ENCODE data around the gene PLCL2. TPM values are rescaled to one million over a fixed set of nuclear protein-coding genes. Genes with fewer than 3 reads are reported as not detected.

Gene PLCL2
- total and polyA plus RNA-seq, 9 donors, result 12.6 to 54.2 (median 24.7) TPM

GRCh38 chr3:17089314-17089700 lies 204.6 kb downstream of the PLCL2 start:
- TF ChIP-seq EP300 (IDR thresholded peaks at IDR 0.05) (no peak), POLR2A (IDR thresholded peaks at IDR 0.05) (no peak)
- TF ChIP-seq, protein P1, sequence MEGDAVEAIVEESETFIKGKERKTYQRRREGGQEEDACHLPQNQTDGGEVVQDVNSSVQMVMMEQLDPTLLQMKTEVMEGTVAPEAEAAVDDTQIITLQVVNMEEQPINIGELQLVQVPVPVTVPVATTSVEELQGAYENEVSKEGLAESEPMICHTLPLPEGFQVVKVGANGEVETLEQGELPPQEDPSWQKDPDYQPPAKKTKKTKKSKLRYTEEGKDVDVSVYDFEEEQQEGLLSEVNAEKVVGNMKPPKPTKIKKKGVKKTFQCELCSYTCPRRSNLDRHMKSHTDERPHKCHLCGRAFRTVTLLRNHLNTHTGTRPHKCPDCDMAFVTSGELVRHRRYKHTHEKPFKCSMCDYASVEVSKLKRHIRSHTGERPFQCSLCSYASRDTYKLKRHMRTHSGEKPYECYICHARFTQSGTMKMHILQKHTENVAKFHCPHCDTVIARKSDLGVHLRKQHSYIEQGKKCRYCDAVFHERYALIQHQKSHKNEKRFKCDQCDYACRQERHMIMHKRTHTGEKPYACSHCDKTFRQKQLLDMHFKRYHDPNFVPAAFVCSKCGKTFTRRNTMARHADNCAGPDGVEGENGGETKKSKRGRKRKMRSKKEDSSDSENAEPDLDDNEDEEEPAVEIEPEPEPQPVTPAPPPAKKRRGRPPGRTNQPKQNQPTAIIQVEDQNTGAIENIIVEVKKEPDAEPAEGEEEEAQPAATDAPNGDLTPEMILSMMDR (IDR thresholded peaks at IDR 0.05), result no peak
- H3K27me3 ChIP-seq, result no peaks in the 10 kb centered on the region
- intact Hi-C loops (cut with DNase I), result no loop called here
- peaks cover 4% of the 10 kb centered on the region for H3K4me1 ChIP-seq (ENCODE audit: insufficient read depth)
- no peak for DNase-seq
- H3K36me3 ChIP-seq, result no peaks in the 10 kb centered on the region
- H3K9me3 ChIP-seq, result no peaks in the 10 kb centered on the region
- H3K27ac ChIP-seq, result no peak overlapping the region
- H3K4me3 ChIP-seq, result no peak overlapping the region

GRCh38 chr3:17090280-17090983 lies 205.7 kb downstream of the PLCL2 start:
- DNase-seq, result no peak
- Histone ChIP-seq H3K4me1 (ENCODE audit: insufficient read depth) (peaks cover 4% of the 10 kb centered on the region), H3K27me3 (no peaks in the 10 kb centered on the region), H3K27ac (no peak overlapping the region), H3K36me3 (no peaks in the 10 kb centered on the region), H3K9me3 (no peaks in the 10 kb centered on the region), H3K4me3 (no peak overlapping the region)
- 53 to 58% (median 54%) methylated on average over 6 of the region's 6 CpGs for WGBS, 3 donors
- intact Hi-C loops (cut with DNase I), result no loop called here
- no peak for TF ChIP-seq POLR2A (IDR thresholded peaks at IDR 0.05)
- TF ChIP-seq, protein P1 (IDR thresholded peaks at IDR 0.05), result no peak
- no peak for TF ChIP-seq EP300 (IDR thresholded peaks at IDR 0.05)

DNA sequence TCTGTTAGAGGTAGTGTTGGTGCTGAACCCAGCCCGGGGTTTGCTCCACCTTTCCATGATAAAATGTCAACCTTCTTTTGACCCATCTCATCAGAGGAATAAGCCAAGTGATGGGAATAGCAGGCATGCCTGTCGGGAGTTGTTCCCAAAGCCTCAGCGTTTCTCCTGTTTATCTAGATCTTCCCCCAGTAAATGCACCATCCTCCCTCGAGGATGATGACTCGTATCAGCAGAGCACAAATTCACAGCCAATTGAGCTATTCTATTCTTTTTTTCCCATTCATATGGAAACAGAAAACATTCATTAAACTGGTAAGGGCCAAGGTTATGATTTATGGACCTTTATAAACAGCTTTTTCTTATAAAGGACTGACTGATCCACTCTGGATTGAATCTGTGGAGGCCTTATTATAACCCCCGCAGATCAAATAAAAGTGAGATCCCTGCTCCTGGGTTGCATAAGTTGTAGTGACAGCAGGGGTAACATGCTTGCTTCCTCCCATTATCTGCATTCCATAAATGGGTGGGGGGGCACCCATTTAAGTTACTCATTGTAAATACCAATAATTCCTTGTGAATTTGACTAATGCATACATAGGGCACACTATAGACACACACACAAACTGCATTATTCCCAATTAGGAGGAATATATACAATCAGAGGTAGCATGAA lies 207.3 kb downstream of the PLCL2 start:
- DNase-seq, result no peak
- H3K27ac ChIP-seq, result no peak overlapping the region
- peaks cover 4% of the 10 kb centered on the region for H3K4me1 ChIP-seq (ENCODE audit: insufficient read depth)
- no peaks in the 10 kb centered on the region for H3K9me3 ChIP-seq
- no peaks in the 10 kb centered on the region for H3K27me3 ChIP-seq
- no peak for TF ChIP-seq EP300 (IDR thresholded peaks at IDR 0.05)
- TF ChIP-seq, protein P1 (IDR thresholded peaks at IDR 0.05), result no peak
- no peak for TF ChIP-seq POLR2A (IDR thresholded peaks at IDR 0.05)
- H3K4me3 ChIP-seq, result no peak overlapping the region
- no peaks in the 10 kb centered on the region for H3K36me3 ChIP-seq
- intact Hi-C loops (cut with DNase I), result no loop called here
- 55 to 70% (median 63%) methylated on average over 6 of the region's 6 CpGs for WGBS, 3 donors

DNA sequence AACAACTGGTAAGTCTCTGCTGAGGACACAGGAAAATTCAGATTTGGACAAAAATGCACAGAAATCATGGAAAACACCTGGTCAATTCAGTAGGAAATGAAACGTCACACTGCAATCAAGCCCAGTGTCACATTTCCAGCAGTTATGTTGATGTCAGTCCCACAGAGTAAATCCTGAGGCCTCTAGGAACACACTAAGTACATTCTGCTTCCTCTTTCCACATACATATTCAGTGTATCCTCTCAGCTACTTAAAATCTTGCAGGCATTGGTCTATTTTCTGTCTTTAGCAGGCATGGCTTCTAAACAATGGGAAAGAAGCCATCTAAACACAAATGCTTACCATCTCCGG lies 207.8 kb downstream of the PLCL2 start:
- H3K27me3 ChIP-seq, result no peaks in the 10 kb centered on the region
- no peaks in the 10 kb centered on the region for H3K36me3 ChIP-seq
- no peak overlapping the region for H3K27ac ChIP-seq
- peaks cover 4% of the 10 kb centered on the region for H3K4me1 ChIP-seq (ENCODE audit: insufficient read depth)
- intact Hi-C loops (cut with DNase I), result no loop called here
- no peak overlapping the region for H3K4me3 ChIP-seq
- DNase-seq, result no peak
- TF ChIP-seq POLR2A (IDR thresholded peaks at IDR 0.05) (no peak), EP300 (IDR thresholded peaks at IDR 0.05) (no peak)
- TF ChIP-seq, protein P1 (IDR thresholded peaks at IDR 0.05), result no peak
- WGBS, 3 donors, result 89 to 92% (median 90%) methylated on average over 2 of the region's 2 CpGs
- H3K9me3 ChIP-seq, result no peaks in the 10 kb centered on the region

Measured in ovary (tissue), 9 donors.